Loucy (cell line): ENCODE measurements around the gene TOR1B.

Experiments
- EZH2phosphoT487 ChIP-seq: fragments of 200-600 bp; IDR thresholded peaks from 2 replicates; pipeline ENCODE4 v1.6.1; 2018; ENCODE audit warnings: antibody characterized with exemption, mild to moderate bottlenecking, moderate library complexity, borderline replicate concordance
- TF ChIP-seq, protein P1 (sequence below): fragments of 200-600 bp; sonication (generic); conservative IDR thresholded peaks from 2 replicates; pipeline ENCODE4 v1.5.1; 2014; ENCODE audit warnings: mild to moderate bottlenecking, antibody characterized with exemption, low read length

DNA sequence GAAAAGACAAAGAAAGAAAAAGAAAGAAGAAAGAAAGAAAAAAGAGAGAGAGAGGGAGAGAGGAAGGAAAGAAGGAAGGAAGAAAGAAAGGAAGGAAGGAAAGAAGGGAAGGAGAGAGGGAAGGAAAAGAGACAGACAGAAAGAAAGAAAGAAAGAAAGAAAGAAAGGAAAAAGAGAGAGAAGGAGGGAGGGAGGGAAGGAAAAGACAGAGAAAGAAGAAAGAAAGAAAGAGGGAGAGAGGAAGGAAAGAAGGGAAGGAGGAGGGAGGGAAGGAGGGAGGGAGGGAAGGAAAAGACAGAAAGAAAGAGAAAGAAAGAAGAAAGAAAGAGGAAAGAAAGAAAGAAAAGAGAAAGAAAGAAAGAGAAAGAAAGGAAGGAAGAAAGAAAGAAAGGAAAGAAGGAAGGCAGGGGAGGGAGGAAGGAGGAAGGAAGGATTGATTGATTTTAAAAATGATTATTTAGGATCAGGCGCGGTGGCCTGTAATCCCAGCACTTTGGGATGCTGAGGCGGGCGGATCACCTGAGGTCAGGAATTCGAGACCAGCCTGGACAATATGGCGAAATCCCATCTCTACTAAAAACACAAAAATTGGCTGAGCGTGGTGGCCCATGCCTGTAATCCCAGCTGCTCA is 23.3 kb upstream of the TOR1B start:
- TF ChIP-seq, protein P1, sequence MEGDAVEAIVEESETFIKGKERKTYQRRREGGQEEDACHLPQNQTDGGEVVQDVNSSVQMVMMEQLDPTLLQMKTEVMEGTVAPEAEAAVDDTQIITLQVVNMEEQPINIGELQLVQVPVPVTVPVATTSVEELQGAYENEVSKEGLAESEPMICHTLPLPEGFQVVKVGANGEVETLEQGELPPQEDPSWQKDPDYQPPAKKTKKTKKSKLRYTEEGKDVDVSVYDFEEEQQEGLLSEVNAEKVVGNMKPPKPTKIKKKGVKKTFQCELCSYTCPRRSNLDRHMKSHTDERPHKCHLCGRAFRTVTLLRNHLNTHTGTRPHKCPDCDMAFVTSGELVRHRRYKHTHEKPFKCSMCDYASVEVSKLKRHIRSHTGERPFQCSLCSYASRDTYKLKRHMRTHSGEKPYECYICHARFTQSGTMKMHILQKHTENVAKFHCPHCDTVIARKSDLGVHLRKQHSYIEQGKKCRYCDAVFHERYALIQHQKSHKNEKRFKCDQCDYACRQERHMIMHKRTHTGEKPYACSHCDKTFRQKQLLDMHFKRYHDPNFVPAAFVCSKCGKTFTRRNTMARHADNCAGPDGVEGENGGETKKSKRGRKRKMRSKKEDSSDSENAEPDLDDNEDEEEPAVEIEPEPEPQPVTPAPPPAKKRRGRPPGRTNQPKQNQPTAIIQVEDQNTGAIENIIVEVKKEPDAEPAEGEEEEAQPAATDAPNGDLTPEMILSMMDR: no peak
- TF ChIP-seq EZH2phosphoT487: no peak
